ENCODE measurements around the gene AIP. TPM values are rescaled to one million over a fixed set of nuclear protein-coding genes. Genes with fewer than 3 reads are reported as not detected.
"Not testable (repeated sequence)": the region's sequence is repeated elsewhere in the genome, so short reads cannot be mapped to it uniquely, and the experiment has no call there.

Gene AIP
- total RNA-seq, 1 donor from 2014 or later: 84.5 TPM

DNA sequence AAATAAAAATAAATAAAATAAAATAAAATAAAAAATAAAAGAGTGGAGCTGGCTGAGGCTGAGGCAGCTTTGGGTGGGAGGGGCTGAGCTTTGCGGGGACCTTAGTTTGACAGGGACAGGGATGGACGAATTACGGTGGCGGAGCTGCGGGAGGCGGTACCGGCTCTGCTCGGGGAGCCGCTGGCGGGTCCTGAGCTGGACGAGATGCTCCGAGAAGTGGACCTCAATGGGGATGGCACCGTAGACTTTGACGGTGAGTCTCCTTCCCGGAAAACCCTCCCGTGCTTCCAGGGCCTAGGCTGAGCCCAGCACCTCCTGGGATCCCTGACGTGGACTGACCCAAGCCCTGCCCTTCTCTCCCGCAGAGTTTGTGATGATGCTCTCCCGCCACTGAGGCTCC, 24.6 kb upstream of the AIP start:
- H3K27ac ChIP-seq (ENCODE audit: low read depth, low read length): no peak overlapping the region
- H3K9ac ChIP-seq (ENCODE audit: low read depth in 1 of 3, low read length in 3 of 3): no peak overlapping the region
- no peaks in the 10 kb centered on the region for H3K36me3 ChIP-seq (ENCODE audit: control insufficient read depth in 3 of 3, insufficient read depth in 3 of 3, low read length in 3 of 3)
- H3K9me3 ChIP-seq (ENCODE audit: control insufficient read depth in 3 of 3, low read length in 3 of 3): no peaks in the 10 kb centered on the region
- no peak overlapping the region for H3K4me3 ChIP-seq (ENCODE audit: low read length in 3 of 3)
- no peaks in the 10 kb centered on the region for H3K4me1 ChIP-seq (ENCODE audit: control insufficient read depth in 3 of 3, insufficient read depth in 3 of 3, low read length in 3 of 3)
- H3K27me3 ChIP-seq (ENCODE audit: control insufficient read depth in 3 of 3, insufficient read depth in 3 of 3, low read length in 3 of 3): peaks cover 0 to 6% (median 0%) of the 10 kb centered on the region in 3 donors

DNA sequence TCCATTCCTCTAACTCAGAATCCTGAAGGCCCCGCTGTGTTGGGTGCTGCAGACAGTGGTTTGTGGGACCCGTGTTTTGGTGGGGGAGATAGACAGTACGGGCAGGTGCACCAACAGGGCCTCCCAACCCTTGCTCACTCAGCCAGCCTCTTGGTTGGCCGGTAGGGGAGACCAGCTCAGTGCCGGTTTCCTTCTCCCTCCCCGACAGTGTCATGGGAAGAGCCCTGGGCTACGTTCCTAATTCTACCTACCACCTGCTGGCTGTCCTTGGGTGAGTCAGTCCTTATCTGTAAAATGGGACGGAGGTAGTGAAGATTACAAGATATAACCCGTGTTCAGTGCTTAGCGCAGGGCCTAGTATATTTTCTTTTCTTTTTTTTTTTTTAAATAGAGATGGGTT, 19.6 kb upstream of the AIP start:
- H3K4me3 ChIP-seq (ENCODE audit: low read length in 3 of 3): no peak overlapping the region
- H3K36me3 ChIP-seq (ENCODE audit: control insufficient read depth in 3 of 3, insufficient read depth in 3 of 3, low read length in 3 of 3): peaks cover 0 to 2% (median 0%) of the 10 kb centered on the region in 3 donors
- no peak overlapping the region for H3K27ac ChIP-seq (ENCODE audit: low read depth, low read length)
- no peaks in the 10 kb centered on the region for H3K27me3 ChIP-seq (ENCODE audit: control insufficient read depth in 3 of 3, insufficient read depth in 3 of 3, low read length in 3 of 3)
- peaks cover 15 to 24% (median 17%) of the 10 kb centered on the region in 3 donors for H3K4me1 ChIP-seq (ENCODE audit: control insufficient read depth in 3 of 3, insufficient read depth in 3 of 3, low read length in 3 of 3)
- H3K9ac ChIP-seq (ENCODE audit: low read depth in 1 of 3, low read length in 3 of 3): peak overlapping the region in 1 of 3 donors; percentile 8
- H3K9me3 ChIP-seq (ENCODE audit: control insufficient read depth in 3 of 3, low read length in 3 of 3): no peaks in the 10 kb centered on the region

GRCh38 chr11:67463680-67464410, 19.0 kb upstream of the AIP start:
- Histone ChIP-seq H3K9me3 (ENCODE audit: control insufficient read depth in 3 of 3, low read length in 3 of 3) (no peaks in the 10 kb centered on the region), H3K4me1 (ENCODE audit: control insufficient read depth in 3 of 3, insufficient read depth in 3 of 3, low read length in 3 of 3) (peaks cover 19 to 28% (median 21%) of the 10 kb centered on the region in 3 donors), H3K36me3 (ENCODE audit: control insufficient read depth in 3 of 3, insufficient read depth in 3 of 3, low read length in 3 of 3) (peaks cover 0 to 2% (median 0%) of the 10 kb centered on the region in 3 donors), H3K27me3 (ENCODE audit: control insufficient read depth in 3 of 3, insufficient read depth in 3 of 3, low read length in 3 of 3) (no peaks in the 10 kb centered on the region), H3K27ac (ENCODE audit: low read depth, low read length) (peak overlapping the region; percentile 76), H3K4me3 (ENCODE audit: low read length in 3 of 3) (peak overlapping the region; percentile 66 to 69 (median 69)), H3K9ac (ENCODE audit: low read depth in 1 of 3, low read length in 3 of 3) (peak overlapping the region; percentile 45 to 79 (median 74))

DNA sequence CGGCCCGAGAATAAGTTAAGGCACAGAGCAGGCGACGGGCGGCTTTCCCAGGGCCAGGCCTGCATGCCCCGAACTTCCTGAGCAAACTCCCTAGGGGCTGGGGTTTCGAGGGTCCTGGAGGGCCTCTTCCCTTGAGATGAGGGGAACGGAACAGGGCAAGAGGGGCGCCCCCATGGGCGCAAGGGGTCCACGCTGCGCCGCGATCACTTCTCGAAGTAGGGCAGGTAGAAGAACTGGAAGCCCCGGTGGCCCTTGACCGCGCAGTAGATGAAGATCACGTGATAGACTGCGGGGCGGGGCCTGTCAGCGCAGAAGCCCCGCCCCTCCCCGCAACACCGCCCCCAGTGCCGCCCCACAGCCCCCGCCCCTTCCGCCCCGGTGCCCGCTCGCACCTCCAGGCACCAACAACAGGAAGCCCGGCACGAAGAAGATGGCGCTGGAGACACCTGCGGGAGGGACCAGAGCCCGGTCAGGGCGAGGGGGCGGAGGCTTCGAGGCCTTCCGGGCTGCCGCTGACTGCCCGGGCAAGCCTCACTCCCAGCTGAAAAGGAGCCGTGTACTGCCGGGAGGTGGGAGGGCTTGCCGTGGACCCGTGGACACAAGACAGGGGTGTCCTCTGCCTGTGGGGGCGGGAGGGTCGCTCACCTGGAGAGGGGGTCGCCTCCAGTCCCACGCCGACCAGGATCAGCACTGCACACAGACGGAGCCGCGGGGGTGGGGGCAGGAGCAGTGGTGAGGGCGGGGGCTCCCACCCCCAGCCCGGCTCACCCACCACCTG, 18.2 kb upstream of the AIP start:
- peaks cover 19 to 28% (median 21%) of the 10 kb centered on the region in 3 donors for H3K4me1 ChIP-seq (ENCODE audit: control insufficient read depth in 3 of 3, insufficient read depth in 3 of 3, low read length in 3 of 3)
- H3K9ac ChIP-seq (ENCODE audit: low read depth in 1 of 3, low read length in 3 of 3): peak overlapping the region; percentile 62 to 79 (median 74)

DNA sequence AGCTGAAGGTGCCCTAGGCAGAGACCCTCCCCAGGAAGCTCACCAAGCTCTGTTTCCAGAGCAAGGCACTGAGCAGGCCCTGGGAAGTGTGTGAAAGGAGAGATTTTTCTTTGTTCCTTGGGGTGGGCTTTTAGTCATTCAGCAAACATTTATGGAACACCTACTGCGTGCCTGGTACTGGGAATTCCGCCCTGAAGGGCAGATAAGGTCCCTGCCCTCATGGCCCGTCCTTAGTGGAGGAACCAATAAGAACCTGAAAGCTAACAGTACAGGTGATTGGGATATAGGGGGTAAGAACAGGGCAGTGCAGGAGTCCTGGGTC, 17.7 kb upstream of the AIP start:
- H3K9ac ChIP-seq (ENCODE audit: low read depth in 1 of 3, low read length in 3 of 3): peak overlapping the region; percentile 43 to 74 (median 62)
- peak overlapping the region; percentile 69 to 76 (median 73) for H3K4me3 ChIP-seq (ENCODE audit: low read length in 3 of 3)
- H3K4me1 ChIP-seq (ENCODE audit: control insufficient read depth in 3 of 3, insufficient read depth in 3 of 3, low read length in 3 of 3): peaks cover 19 to 28% (median 21%) of the 10 kb centered on the region in 3 donors
- H3K36me3 ChIP-seq (ENCODE audit: control insufficient read depth in 3 of 3, insufficient read depth in 3 of 3, low read length in 3 of 3): peaks cover 0 to 2% (median 0%) of the 10 kb centered on the region in 3 donors
- H3K27me3 ChIP-seq (ENCODE audit: control insufficient read depth in 3 of 3, insufficient read depth in 3 of 3, low read length in 3 of 3): no peaks in the 10 kb centered on the region
- peak overlapping the region; percentile 76 for H3K27ac ChIP-seq (ENCODE audit: low read depth, low read length)
- H3K9me3 ChIP-seq (ENCODE audit: control insufficient read depth in 3 of 3, low read length in 3 of 3): no peaks in the 10 kb centered on the region

More for the DNA sequence above, 18.2 kb upstream of the AIP start:
- Histone ChIP-seq H3K36me3 (ENCODE audit: control insufficient read depth in 3 of 3, insufficient read depth in 3 of 3, low read length in 3 of 3) (peaks cover 0 to 2% (median 0%) of the 10 kb centered on the region in 3 donors), H3K27ac (ENCODE audit: low read depth, low read length) (peak overlapping the region; percentile 76), H3K27me3 (ENCODE audit: control insufficient read depth in 3 of 3, insufficient read depth in 3 of 3, low read length in 3 of 3) (no peaks in the 10 kb centered on the region), H3K9me3 (ENCODE audit: control insufficient read depth in 3 of 3, low read length in 3 of 3) (no peaks in the 10 kb centered on the region), H3K4me3 (ENCODE audit: low read length in 3 of 3) (peak overlapping the region; percentile 69 to 76 (median 73))

DNA sequence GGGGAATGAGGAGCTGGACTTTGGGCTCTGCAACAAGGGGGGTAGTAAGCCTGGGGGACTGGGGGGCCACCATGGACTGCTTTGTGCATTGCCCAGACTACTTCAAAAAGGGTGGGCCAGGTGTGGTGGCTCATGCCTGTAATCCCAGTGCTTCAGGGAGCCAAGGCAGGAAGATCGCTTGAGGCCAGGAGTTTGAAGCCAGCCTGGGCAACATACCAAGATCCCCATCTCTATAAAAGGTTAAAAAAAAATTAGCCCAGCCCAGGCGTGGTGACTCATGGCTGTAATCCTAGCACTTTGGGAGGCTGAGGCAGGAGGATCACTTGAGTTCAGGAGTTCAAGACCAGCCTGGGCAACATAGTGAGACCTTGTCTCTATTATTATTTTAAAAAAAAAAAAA, 17.3 kb upstream of the AIP start:
- not testable (repeated sequence) for H3K27ac ChIP-seq (ENCODE audit: low read depth, low read length)

GRCh38 chr11:67466367-67466766, 16.5 kb upstream of the AIP start:
- H3K4me1 ChIP-seq (ENCODE audit: control insufficient read depth in 3 of 3, insufficient read depth in 3 of 3, low read length in 3 of 3): peaks cover 19 to 28% (median 21%) of the 10 kb centered on the region in 3 donors
- peaks cover 0 to 2% (median 0%) of the 10 kb centered on the region in 3 donors for H3K36me3 ChIP-seq (ENCODE audit: control insufficient read depth in 3 of 3, insufficient read depth in 3 of 3, low read length in 3 of 3)
- no peak overlapping the region for H3K9ac ChIP-seq (ENCODE audit: low read depth in 1 of 3, low read length in 3 of 3)
- H3K27me3 ChIP-seq (ENCODE audit: control insufficient read depth in 3 of 3, insufficient read depth in 3 of 3, low read length in 3 of 3): no peaks in the 10 kb centered on the region
- no peak overlapping the region for H3K4me3 ChIP-seq (ENCODE audit: low read length in 3 of 3)
- H3K9me3 ChIP-seq (ENCODE audit: control insufficient read depth in 3 of 3, low read length in 3 of 3): no peaks in the 10 kb centered on the region
- no peak overlapping the region for H3K27ac ChIP-seq (ENCODE audit: low read depth, low read length)

More for the DNA sequence above, 17.3 kb upstream of the AIP start:
- Histone ChIP-seq H3K4me3 (ENCODE audit: low read length in 3 of 3) (peak overlapping the region; percentile 69 to 76 (median 73)), H3K9ac (ENCODE audit: low read depth in 1 of 3, low read length in 3 of 3) (peak overlapping the region in 1 of 3 donors; percentile 43), H3K4me1 (ENCODE audit: control insufficient read depth in 3 of 3, insufficient read depth in 3 of 3, low read length in 3 of 3) (peaks cover 19 to 28% (median 21%) of the 10 kb centered on the region in 3 donors)
- H3K27me3 ChIP-seq (ENCODE audit: control insufficient read depth in 3 of 3, insufficient read depth in 3 of 3, low read length in 3 of 3); H3K9me3 ChIP-seq (ENCODE audit: control insufficient read depth in 3 of 3, low read length in 3 of 3); H3K36me3 ChIP-seq (ENCODE audit: control insufficient read depth in 3 of 3, insufficient read depth in 3 of 3, low read length in 3 of 3): not testable (repeated sequence)

DNA sequence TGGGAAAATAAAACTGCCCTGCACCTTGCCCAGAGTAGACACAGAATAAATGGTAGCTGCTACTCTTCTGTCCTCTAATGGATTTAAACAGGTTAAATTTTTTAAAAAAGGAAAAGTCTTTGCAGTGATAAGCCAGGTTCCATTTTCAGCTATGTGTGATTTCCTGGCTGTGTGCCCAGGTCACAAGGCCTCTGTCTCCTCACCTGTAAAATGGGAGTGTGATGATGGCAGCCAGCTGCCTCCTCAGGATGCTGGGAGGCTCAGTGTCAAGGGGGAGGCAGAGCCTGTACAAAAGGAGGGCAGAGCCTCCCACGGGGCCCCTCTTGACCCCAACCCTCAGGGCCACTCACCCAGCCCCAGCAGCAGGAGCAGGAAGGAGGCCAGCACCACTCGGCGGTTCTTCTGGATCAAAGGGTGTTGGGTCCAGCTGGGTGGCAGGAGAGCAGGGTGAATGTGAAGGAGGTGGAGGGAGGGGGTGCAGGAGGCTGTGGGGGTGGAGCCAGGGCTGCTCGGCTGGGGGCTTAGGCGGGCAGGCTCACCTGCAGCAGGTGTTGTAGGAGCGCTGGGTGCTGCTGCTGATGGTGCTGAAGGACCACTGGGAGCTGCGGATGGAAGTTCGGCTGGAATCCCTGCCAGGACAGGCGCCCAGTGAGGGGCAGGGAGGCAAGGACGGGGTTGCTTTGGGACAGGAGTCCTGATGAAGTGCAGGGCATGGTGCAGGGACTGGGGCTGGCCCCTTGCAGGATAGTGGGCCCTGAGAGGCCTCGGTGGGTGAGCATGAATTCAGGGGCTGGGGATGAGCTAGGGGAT, 15.7 kb upstream of the AIP start:
- Histone ChIP-seq H3K36me3 (ENCODE audit: control insufficient read depth in 3 of 3, insufficient read depth in 3 of 3, low read length in 3 of 3) (peaks cover 0 to 2% (median 0%) of the 10 kb centered on the region in 3 donors), H3K4me3 (ENCODE audit: low read length in 3 of 3) (no peak overlapping the region), H3K27ac (ENCODE audit: low read depth, low read length) (no peak overlapping the region), H3K9me3 (ENCODE audit: control insufficient read depth in 3 of 3, low read length in 3 of 3) (no peaks in the 10 kb centered on the region), H3K27me3 (ENCODE audit: control insufficient read depth in 3 of 3, insufficient read depth in 3 of 3, low read length in 3 of 3) (no peaks in the 10 kb centered on the region), H3K9ac (ENCODE audit: low read depth in 1 of 3, low read length in 3 of 3) (peak overlapping the region in 1 of 3 donors; percentile 33), H3K4me1 (ENCODE audit: control insufficient read depth in 3 of 3, insufficient read depth in 3 of 3, low read length in 3 of 3) (peaks cover 19 to 28% (median 21%) of the 10 kb centered on the region in 3 donors)

DNA sequence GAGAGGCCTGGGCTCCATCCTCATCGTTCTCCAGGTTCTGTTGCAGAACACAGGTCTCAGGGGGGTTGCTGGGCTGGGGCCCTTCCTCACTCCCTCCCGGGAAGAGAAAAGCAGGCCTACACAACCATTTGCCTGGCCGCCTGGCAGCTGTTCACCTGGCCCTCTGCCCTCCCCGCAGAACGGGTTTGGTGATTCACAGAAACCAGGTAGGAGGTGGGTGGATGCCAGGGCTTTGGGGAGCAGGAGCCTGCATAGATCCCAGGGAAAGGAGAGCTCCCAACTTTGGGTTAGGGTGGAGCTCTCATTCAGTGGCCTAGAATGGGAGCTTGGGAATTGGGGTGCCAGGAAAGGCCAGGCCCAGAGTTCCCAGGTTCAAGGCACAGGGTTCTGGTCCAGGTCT, 14.8 kb upstream of the AIP start:
- H3K27me3 ChIP-seq (ENCODE audit: control insufficient read depth in 3 of 3, insufficient read depth in 3 of 3, low read length in 3 of 3): no peaks in the 10 kb centered on the region
- no peaks in the 10 kb centered on the region for H3K9me3 ChIP-seq (ENCODE audit: control insufficient read depth in 3 of 3, low read length in 3 of 3)
- peaks cover 0 to 2% (median 0%) of the 10 kb centered on the region in 3 donors for H3K36me3 ChIP-seq (ENCODE audit: control insufficient read depth in 3 of 3, insufficient read depth in 3 of 3, low read length in 3 of 3)
- H3K4me3 ChIP-seq (ENCODE audit: low read length in 3 of 3): peak overlapping the region; percentile 71 to 84 (median 84)
- H3K9ac ChIP-seq (ENCODE audit: low read depth in 1 of 3, low read length in 3 of 3): peak overlapping the region; percentile 10 to 85 (median 83)
- H3K27ac ChIP-seq (ENCODE audit: low read depth, low read length): peak overlapping the region; percentile 76
- peaks cover 19 to 28% (median 21%) of the 10 kb centered on the region in 3 donors for H3K4me1 ChIP-seq (ENCODE audit: control insufficient read depth in 3 of 3, insufficient read depth in 3 of 3, low read length in 3 of 3)
